ENCODE measurements around the gene IDI2.

The IDI2 gene

GRCh38 chr10:1007583-1007982 lies 18.1 kb downstream of the IDI2 start:
- DNase-seq (ENCODE audit: low spot score) = no peak

- DNase-seq (ENCODE audit: low spot score) = no peak
These were observed 19.1 kb downstream of the IDI2 start for GRCh38 chr10:1006573-1006972.

- DNase-seq (ENCODE audit: low spot score) = no peak
These were observed 21.6 kb downstream of the IDI2 start for GRCh38 chr10:1003884-1004670.

- DNase-seq (ENCODE audit: low spot score) = no peak
These were observed 23.1 kb downstream of the IDI2 start for GRCh38 chr10:1002425-1003006.

GRCh38 chr10:997266-998022 lies 28.2 kb downstream of the IDI2 start:
- DNase-seq (ENCODE audit: low spot score) = no peak

- DNase-seq (ENCODE audit: low spot score) = no peak
These were observed 29.6 kb downstream of the IDI2 start for GRCh38 chr10:996031-996430.

- DNase-seq (ENCODE audit: low spot score) = no peak
These were observed 30.1 kb downstream of the IDI2 start for GRCh38 chr10:995559-995926.

- DNase-seq (ENCODE audit: low spot score) = no peak
These were observed 30.7 kb downstream of the IDI2 start for GRCh38 chr10:994836-995558.

GRCh38 chr10:992871-993270 lies 32.8 kb downstream of the IDI2 start:
- DNase-seq (ENCODE audit: low spot score) = no peak

GRCh38 chr10:992467-992866 lies 33.2 kb downstream of the IDI2 start:
- no peak for DNase-seq (ENCODE audit: low spot score)

GRCh38 chr10:990808-991207 lies 34.9 kb downstream of the IDI2 start:
- DNase-seq (ENCODE audit: low spot score) = no peak

GRCh38 chr10:988667-989545 lies 36.8 kb downstream of the IDI2 start:
- DNase-seq (ENCODE audit: low spot score) = peak; percentile 84

GRCh38 chr10:987870-988666 lies 37.6 kb downstream of the IDI2 start, which contains the start of gene GTPBP4:
Gene GTPBP4 (plus strand): TSS chr10:988434. CDS start chr10:988480, 46 bp downstream.
- peak; percentile 99 for DNase-seq (ENCODE audit: low spot score)

- DNase-seq (ENCODE audit: low spot score) = peak; percentile 66
These were observed 38.1 kb downstream of the IDI2 start for GRCh38 chr10:987620-987869.

GRCh38 chr10:986881-987619 lies 38.6 kb downstream of the IDI2 start:
- DNase-seq (ENCODE audit: low spot score) = peak; percentile 90

GRCh38 chr10:986137-986825 lies 39.4 kb downstream of the IDI2 start:
- peak; percentile 78 for DNase-seq (ENCODE audit: low spot score)

GRCh38 chr10:985361-985760 lies 40.3 kb downstream of the IDI2 start:
- no peak for DNase-seq (ENCODE audit: low spot score)

GRCh38 chr10:983971-984655 lies 41.5 kb downstream of the IDI2 start:
- no peak for DNase-seq (ENCODE audit: low spot score)

GRCh38 chr10:983401-983800 lies 42.3 kb downstream of the IDI2 start:
- DNase-seq (ENCODE audit: low spot score) = no peak

Data from RKO (cell line).